Neural cell (in vitro differentiated cells): ENCODE results near the gene NCAPD2.

Source experiments
- EP300 ChIP-seq: fragments of 450-650 bp; conservative IDR thresholded peaks from 2 replicates; pipeline ENCODE4 v1.6.1; 2014; ENCODE audit warnings: antibody characterized with exemption, mild to moderate bottlenecking, moderate library complexity; ENCODE audit not compliant: poor library complexity, severe bottlenecking
- EZH2 ChIP-seq: fragments of 200-600, 300-800 bp; shearing (Covaris generic), sonication (generic); IDR thresholded peaks from 2 replicates; pipeline ENCODE4 v1.6.1; 2014; ENCODE audit warnings: antibody characterized with exemption, low read length, borderline replicate concordance, mild to moderate bottlenecking; ENCODE audit not compliant: insufficient read depth, poor library complexity, severe bottlenecking
- MXI1 ChIP-seq: fragments of 450-650 bp; conservative IDR thresholded peaks from 2 replicates; pipeline ENCODE4 v1.6.1; 2014; ENCODE audit warnings: antibody characterized with exemption, mild to moderate bottlenecking; ENCODE audit not compliant: poor library complexity, severe bottlenecking
- POLR2AphosphoS5 ChIP-seq: IDR thresholded peaks from 2 replicates; pipeline ENCODE4 v1.6.1; 2012
- RAD21 ChIP-seq: fragments of 450-650 bp; conservative IDR thresholded peaks from 2 replicates; pipeline ENCODE4 v1.6.1; 2014; ENCODE audit warnings: antibody characterized with exemption, mild to moderate bottlenecking, moderate library complexity
- TAF1 ChIP-seq: IDR thresholded peaks from 2 replicates; pipeline ENCODE4 v1.6.1; 2012; ENCODE audit warnings: low read depth
- TF ChIP-seq, protein P1 (sequence below): fragments of 450-650 bp; IDR thresholded peaks from 2 replicates; pipeline ENCODE4 v1.5.1; 2014; ENCODE audit warnings: antibody characterized with exemption, mild to moderate bottlenecking, moderate library complexity; ENCODE audit not compliant: poor library complexity, severe bottlenecking
- TF ChIP-seq, protein P2 (sequence below): IDR thresholded peaks from 2 replicates; pipeline ENCODE4 v1.6.1; 2012; ENCODE audit warnings: borderline replicate concordance

DNA sequence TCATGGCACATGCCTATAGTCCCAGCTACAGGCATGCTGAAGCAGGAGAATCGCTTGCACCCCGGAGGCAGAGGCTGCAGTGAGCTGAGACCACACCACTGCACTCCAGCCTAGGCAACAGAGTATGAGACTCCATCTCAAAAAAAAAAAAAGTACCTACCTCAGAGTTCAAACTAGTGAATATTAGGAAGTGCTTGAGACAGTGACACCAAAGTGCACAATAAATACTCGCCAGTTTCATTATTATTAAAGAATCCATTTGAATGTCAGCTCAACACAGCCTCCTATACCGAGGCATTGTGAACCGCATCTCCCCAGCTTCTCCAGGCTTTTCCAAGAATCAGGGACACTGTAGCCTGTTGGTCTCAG lies 45.4 kb downstream of the NCAPD2 start:
- TF ChIP-seq EZH2 (no peak), TAF1 (no peak), POLR2AphosphoS5 (no peak), RAD21 (no peak), EP300 (no peak), MXI1 (no peak)
- TF ChIP-seq, protein P1, sequence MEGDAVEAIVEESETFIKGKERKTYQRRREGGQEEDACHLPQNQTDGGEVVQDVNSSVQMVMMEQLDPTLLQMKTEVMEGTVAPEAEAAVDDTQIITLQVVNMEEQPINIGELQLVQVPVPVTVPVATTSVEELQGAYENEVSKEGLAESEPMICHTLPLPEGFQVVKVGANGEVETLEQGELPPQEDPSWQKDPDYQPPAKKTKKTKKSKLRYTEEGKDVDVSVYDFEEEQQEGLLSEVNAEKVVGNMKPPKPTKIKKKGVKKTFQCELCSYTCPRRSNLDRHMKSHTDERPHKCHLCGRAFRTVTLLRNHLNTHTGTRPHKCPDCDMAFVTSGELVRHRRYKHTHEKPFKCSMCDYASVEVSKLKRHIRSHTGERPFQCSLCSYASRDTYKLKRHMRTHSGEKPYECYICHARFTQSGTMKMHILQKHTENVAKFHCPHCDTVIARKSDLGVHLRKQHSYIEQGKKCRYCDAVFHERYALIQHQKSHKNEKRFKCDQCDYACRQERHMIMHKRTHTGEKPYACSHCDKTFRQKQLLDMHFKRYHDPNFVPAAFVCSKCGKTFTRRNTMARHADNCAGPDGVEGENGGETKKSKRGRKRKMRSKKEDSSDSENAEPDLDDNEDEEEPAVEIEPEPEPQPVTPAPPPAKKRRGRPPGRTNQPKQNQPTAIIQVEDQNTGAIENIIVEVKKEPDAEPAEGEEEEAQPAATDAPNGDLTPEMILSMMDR, result no peak
- TF ChIP-seq, protein P2, sequence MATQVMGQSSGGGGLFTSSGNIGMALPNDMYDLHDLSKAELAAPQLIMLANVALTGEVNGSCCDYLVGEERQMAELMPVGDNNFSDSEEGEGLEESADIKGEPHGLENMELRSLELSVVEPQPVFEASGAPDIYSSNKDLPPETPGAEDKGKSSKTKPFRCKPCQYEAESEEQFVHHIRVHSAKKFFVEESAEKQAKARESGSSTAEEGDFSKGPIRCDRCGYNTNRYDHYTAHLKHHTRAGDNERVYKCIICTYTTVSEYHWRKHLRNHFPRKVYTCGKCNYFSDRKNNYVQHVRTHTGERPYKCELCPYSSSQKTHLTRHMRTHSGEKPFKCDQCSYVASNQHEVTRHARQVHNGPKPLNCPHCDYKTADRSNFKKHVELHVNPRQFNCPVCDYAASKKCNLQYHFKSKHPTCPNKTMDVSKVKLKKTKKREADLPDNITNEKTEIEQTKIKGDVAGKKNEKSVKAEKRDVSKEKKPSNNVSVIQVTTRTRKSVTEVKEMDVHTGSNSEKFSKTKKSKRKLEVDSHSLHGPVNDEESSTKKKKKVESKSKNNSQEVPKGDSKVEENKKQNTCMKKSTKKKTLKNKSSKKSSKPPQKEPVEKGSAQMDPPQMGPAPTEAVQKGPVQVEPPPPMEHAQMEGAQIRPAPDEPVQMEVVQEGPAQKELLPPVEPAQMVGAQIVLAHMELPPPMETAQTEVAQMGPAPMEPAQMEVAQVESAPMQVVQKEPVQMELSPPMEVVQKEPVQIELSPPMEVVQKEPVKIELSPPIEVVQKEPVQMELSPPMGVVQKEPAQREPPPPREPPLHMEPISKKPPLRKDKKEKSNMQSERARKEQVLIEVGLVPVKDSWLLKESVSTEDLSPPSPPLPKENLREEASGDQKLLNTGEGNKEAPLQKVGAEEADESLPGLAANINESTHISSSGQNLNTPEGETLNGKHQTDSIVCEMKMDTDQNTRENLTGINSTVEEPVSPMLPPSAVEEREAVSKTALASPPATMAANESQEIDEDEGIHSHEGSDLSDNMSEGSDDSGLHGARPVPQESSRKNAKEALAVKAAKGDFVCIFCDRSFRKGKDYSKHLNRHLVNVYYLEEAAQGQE, result no peak
